ENCODE data around the gene MYL3.

Gene MYL3

DNA sequence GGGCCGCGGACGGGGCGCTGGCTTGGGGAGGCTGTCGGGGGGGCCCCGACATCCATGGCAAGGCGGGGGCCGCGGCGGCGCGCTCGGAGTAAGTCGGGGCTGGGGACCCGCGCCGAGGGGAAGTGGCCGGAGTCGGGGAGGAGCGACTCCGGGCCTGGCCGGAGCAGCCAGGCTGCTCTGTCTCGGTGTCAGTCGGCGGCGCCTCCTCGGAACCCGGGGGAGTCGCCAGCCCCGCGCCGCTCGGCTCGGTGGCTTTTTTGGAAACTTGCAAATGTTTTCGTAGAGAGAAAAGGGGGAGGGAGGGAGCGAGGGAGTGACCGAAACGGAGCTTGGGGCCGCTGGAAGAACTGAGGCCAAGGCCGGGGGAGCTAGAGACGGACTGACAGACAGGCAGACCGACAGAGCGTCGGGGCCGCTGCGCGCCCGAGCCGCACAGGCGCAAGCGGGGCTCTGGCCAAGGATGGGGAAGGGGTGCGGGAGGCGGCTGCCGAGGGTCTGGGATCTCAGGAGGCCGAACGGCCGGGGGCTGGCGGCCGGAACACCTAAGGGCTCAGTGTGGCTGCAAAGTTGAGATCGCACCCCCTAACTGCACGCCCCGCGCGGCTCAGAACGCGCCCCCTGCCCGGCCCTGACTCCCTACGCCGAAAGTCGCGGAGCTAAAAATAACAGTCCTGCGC, 19.3 kb upstream of the MYL3 start:
- no peak for DNase-seq

DNA sequence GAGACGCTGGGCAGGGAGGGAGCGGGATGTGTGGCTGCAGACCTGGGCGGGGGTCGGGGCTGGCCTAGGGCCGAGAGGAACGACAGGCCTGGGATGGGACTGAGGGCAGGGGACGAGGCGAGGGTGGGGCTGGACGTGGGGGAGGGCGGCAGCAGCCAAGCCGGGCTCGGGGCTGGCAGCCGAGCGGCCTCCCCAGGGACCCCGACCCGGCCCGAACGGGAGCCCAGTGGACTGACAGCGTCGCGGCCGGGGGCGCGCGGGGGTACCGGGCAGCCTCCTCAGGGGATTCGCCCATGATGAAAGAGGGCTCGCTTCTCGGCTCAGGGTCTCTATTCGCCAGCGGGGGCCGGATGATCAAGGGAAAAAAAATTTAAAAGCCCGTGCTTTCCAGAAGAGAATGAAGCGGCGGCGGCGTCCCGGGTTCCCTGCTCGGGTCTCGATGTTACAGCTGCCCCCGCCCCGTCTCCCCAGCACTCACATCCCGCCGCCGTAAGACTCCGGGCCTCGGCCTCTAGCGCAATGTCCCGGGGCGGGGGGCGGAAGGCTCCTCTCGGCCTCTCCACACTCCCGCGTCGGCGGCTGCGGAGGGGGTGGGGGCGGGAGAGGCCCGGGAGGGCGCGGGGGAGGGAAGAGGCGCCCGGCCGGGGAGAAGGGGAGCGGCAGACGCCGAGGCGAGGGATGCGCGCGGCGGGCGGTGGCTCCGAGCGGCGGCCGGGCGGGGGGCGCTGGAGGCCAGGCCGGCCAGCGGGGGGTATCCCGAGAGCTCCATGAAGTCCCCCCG, 18.5 kb upstream of the MYL3 start:
- DNase-seq, result peak in 1 of 4 experiments; percentile 19

- DNase-seq, result no peak
These were observed 17.8 kb upstream of the MYL3 start for GRCh38 chr3:46880884-46881595.

- no peak for DNase-seq
These were observed 15.7 kb upstream of the MYL3 start for GRCh38 chr3:46878781-46879436.

GRCh38 chr3:46877406-46878125, 14.3 kb upstream of the MYL3 start, which contains the start of gene PTH1R:
PTH1R (plus strand) TSS chr3:46877721; CDS start chr3:46883560, 5,839 bp downstream.
- DNase-seq, result no peak

- DNase-seq, result no peak
These were observed 13.4 kb upstream of the MYL3 start for GRCh38 chr3:46876313-46877300.

DNA sequence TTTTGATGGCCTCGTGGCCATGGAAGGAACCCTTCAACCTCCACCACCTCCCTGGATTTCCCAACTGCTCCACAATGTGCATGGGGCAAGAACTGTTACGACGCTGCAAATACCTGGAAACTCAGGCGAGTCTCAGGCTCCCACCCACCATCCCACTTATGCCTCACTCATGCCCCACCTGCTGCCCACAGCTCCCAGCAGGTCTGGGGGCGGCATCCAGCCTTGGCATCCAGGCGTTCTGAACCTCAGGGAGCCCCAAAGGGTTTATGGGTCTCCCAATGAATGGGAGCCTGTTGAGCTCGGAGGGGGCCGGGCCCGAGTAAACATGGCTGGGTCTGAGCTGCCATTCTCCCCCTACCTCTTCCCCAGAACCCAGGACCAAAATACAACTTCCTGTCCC, 12.3 kb upstream of the MYL3 start:
- DNase-seq, result no peak

- no peak for DNase-seq
These were observed 11.2 kb upstream of the MYL3 start for GRCh38 chr3:46874430-46874829.

DNA sequence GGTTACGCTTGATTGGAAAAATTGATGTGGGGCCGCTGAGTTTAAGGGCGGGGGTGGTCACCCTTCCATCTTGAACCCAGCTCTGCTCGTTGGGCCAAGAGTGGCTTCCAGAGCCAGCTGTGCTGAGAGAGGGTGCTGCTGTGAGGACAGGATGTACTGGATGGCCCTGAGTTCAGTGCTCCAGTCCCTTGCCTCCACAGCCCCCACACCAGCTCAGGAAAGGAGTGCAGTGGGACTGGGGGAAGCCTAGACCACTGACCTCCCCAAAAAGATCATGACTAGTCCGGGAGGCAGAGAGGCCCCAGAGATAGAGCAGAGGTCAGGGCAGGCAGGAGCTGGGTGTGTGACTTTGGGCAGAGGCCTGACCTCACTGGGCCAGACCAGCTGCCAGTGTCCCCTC, 10.3 kb upstream of the MYL3 start:
- DNase-seq, result no peak

DNA sequence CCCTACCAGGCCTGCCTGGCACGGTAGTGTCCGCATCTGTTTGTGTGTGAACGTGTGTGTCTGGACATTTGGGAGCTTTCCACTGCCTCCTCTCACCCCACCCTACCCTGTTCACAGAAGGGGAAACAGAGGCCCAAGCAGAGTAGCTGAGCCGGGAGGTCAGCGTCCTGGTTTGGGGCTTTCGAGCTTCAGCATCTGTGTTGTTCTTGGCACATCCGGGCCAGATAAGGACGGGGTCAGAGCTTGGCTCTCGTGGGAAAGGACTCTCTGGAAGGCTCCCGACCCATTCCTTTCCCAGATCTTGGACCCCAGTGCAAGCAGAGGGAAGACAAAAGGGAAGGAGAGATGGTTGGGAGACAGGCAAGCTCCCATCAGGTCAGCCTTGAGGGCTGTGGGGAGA, 8.0 kb upstream of the MYL3 start:
- no peak for DNase-seq

GRCh38 chr3:46870651-46871050, 7.4 kb upstream of the MYL3 start:
- no peak for DNase-seq

GRCh38 chr3:46869440-46869839, 6.2 kb upstream of the MYL3 start:
- no peak for DNase-seq

GRCh38 chr3:46868948-46869347, 5.7 kb upstream of the MYL3 start:
- no peak for DNase-seq

GRCh38 chr3:46868287-46868686, 5.0 kb upstream of the MYL3 start:
- no peak for DNase-seq

DNA sequence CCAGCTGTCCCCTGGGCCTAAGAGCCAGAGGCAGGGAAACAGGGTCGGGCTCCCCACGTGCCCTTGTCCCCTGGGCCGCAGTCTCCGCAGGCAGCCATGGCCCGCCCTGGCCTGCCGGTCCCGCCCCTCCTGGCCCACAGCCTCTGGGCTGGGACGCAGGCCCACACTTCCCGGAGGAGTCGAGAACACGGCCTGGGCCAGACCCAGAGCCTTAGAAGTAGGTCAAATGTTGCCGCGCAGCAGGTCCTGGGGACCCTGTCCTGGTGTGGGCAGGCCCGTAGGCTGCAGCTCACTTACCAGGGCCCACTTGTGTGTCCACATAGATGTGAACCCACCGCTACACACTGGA, 4.3 kb upstream of the MYL3 start:
- no peak for DNase-seq

DNA sequence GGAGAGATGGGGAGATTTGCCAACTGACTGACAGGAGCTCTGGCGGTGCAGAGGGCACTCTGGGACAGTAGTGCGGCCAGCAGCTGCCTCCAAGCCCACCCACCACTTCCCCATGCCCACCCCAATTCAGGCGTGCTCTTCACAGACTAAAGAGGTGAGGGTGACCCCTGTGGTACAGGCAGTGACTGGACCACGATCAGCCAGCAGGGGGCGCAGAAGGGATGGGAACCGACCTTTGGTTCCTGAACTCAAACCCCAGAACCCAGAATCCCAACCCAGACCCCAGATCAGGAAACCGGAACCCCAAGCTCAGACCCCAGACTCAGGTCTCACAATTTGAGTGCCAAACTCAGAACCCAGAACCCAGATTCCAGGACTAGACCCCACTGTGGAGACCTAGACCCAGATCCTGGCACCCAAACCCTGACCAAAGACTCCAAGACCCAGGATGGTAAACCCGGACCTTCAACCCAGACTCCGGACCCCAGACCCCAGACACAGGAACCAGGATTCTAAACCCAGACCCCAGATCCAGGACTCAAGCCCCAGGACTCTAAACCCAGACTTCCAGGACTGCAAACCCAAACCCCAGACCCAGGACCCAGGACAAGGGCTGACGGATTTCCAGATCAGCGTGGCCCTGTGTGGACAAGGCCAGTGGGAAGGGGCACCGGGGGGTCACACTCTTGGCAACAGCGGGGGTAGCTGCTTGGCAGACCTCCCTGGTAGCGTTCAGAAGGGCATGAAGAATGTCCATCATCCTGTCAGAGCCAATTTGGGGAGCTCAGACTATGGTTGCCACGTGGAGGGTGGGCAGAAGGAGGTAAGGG, 3.7 kb upstream of the MYL3 start:
- DNase-seq, result peak; percentile 67 to 91 (median 80)

- DNase-seq, result no peak
These were observed 2.9 kb upstream of the MYL3 start for GRCh38 chr3:46866032-46866595.

DNA sequence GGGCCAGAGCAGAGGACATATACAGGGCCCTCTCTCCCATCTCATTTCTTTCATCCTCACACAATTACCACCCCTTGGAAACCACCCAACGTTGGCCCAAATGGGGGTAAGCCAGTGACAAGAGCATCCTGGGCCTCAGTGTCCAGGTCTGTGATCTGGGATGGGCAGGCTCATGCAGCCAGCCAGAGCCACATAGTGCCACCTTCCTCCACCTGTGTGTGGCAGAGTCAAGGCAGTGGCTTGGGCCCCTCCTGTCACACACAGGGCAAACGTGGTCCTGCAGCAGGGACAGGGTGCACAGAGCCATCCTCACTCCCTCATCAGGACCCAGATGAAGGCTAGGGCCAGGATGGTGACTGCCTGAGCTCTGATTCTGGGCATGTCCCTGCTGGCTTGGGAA, 2.3 kb upstream of the MYL3 start:
- no peak for DNase-seq

GRCh38 chr3:46865031-46865507, 1.8 kb upstream of the MYL3 start:
- no peak for DNase-seq
